ENCODE results near the gene KCNN2.
"Not testable (repeated sequence)": the region's sequence is repeated elsewhere in the genome, so short reads cannot be mapped to it uniquely, and the experiment has no call there.

Gene KCNN2

DNA sequence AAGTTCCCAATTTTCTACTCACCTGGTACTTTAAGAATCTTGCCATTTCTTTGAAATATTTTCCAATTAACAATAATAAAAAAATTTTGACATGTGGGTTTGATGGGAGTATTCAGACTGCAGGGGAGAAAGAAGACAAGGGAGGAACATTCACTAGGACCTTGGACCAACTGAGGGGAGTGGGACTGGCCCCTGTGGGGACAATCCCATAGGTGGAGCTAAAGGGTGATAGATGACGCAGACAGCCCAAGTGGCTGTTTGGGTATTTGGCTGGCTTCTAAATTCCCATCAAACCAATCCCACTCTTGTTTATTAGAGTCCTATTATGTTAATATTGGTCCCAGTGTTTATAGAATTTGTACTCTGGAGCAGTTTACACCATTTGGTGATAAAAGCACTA is 65.3 kb downstream of the KCNN2 start:
- DNase-seq: no peak

DNA sequence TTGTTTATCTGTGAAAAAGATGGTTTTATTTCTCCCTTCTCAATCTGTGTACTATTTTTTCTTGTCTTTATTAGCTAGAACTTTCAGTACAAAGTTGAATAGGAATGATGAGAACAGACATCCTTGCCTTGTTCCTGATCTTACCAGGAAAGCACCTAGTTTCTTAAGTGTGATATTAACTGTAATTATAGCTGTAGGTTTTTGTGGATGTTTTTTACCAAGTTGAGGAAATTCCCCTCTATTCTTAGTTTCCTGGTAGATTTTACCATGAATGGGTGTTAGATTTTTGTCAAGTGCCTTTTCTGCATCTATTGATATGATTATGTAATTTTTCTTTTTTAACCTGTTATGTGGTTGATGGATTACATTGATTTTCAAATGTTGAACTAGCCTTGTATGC is 68.7 kb downstream of the KCNN2 start:
- no peak for DNase-seq

DNA sequence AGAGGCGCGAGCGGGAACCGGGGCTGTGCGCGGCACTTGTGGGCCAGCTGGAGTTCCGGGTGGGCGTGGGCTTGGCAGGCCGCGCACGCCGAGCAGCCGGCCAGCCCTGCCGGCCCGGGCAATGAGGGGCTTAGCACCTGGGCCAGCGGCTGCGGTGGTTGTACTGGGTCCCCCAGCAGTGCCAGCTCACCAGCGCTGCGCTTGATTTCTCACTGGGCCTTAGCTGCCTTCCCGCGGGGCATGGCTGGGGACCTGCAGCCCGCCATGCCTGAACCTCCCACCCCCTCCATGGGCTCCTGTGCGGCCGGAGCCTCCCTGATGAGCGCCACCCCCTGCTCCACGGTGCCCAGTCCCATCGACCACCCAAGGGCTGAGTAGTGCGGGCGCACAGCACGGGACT is 70.8 kb downstream of the KCNN2 start:
- not testable (repeated sequence) for DNase-seq

DNA sequence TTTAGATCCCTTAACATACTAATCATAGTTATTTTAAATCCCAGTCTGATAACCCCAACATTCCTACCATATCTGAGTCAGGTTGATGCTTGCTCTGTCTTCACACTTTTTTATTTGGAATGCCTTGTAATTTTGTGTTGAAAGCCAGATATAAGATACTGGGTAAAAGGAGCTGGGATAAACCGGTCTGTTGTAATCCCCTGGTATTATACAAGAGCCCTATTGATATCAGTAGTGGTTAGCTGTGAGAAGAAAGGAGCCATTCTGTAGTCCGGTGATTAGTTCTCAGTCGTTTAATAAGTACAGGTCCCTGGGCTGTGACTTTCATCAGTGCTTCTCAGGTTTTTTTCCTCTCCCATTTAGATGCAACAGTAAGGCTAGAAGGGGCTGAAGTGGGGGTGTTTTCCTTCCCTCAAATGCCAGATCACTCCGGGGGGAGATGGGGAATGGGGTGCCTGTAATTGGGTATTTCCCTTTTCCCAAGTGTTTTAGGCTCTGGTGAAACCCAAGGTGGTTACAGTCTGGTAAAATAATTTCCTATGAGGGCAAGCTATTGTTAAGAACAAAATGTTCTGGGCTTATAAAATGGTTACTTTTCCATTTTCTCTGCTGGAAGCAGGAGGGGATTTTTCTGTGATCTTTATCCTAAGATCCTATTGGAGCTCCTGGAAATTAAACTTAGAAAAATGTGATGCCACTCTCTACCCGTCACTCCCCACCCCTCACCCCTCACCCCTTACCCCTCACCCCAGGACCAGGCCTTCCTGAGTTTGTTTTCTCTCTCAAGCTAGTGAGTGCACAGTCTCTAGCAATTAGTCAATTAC is 72.7 kb downstream of the KCNN2 start:
- DNase-seq: no peak

DNA sequence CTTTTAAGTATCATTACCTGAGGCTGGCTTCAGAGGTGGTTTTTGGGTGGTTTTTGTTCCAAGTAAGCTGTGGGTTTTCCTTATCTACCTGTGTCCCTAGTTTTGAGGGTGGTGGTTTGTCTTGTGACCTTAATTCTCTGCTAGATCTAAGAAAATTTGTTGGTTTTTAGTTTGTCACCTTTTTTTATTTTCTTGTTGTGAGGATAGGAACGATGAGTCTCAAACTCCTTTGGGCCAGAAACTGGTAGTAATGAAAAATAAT is 73.3 kb downstream of the KCNN2 start:
- no peak for DNase-seq

DNA sequence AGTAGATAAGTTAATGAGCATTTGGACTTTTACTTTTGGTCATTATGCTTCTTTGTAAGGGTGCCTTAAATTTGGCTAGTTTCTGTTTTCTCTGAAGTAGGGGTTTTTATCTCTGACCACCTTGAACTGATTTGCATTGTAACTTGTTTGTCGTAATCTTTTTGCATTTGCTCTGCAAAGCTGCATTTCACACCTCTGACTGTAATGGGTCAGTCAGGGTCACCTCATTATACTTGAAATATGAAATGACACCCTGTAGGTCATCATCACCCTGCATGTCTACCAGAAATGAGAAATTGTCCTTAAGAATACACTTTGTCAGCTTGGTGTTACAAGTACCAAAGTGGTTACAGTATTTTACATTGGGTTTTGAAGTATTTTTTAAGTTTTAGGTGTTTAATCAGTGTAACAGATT is 74.0 kb downstream of the KCNN2 start:
- no peak for DNase-seq

DNA sequence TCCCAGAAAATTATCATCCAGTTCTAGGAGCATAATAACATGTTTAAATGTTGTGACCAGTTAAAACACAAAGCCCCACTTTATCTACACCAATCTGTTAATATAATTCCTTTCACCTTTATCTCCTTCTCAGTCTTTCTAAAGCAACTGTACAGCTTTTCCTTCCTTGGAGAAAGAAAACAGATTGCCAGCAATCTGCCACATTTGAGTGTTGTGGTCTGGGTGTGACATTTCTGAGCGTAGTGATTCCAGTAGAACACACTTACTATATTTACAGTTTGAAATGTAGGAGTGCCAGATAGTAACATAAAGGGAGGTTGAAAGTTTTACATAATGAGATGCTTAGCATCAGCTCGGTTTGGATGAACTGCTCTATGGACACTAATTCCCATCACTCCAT is 76.1 kb downstream of the KCNN2 start:
- no peak for DNase-seq

DNA sequence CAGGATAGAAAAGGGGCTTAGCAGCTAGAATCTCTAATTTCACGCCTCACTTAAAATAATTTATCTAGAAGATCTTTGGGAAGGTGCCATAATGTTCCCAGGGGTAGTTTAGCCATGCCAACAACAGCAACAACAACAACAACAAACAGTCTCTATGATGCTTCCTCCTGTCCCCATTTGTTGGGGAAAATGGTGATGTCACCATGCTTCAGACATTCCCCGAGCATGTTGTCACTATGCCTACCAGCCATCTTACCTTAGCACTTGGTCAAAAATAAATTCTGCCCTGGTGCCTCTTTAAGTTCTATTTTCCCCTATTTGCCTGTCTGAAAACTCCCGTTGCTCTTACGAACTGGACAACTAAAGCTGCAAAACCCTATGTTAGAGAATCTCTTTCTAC is 76.6 kb downstream of the KCNN2 start:
- no peak for DNase-seq

DNA sequence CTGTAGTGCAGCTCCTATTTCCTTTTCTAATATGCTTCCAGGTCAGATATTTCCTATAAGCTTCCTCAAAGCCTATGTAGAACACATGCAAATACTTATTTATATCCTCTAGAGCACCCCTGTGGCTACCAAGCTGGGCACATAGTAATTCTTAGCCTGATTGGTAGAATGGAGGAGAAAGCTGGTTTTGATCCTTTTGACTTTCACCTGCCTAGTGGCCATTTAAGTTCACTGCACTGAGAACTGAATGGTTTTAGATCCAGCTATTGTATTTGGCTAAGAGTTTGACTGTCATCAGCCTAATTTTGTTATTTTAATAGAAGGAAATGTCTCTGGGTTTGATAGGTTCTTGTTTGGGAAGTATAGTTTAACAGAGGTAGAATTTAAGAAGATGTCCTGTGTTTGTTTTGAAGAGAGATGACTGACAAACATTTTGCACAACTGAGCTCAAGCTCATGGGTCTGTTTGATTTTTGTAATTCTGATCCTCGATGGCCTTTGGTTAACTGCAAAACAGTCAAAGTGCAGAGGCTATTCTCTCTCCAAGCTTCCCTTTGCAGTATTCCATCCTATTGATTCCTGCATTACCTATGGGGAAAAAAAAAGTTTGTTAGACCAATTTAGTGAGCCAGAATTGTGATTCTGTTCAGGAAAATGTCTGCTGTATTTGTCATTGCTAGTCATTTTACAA is 85.4 kb downstream of the KCNN2 start:
- DNase-seq: no peak

DNA sequence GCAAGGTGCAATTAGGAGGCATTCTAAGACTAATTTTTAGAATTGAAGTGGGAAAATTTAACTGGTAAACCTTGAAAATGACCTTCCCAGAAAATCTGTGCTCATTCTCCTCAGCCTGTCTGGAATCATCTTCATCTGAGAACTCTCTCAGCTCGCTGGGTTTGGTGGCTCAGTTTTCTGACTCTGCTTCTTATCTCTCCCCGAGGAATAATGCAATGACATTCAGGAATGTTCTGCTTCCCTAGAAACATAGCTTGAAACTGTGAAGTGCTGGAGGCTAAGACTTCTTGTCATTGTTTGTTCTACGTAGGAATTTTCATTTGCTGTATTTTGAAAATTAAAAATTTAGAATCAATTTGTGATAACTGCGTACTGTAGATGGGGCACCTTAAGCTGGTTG is 86.6 kb downstream of the KCNN2 start:
- DNase-seq: no peak

DNA sequence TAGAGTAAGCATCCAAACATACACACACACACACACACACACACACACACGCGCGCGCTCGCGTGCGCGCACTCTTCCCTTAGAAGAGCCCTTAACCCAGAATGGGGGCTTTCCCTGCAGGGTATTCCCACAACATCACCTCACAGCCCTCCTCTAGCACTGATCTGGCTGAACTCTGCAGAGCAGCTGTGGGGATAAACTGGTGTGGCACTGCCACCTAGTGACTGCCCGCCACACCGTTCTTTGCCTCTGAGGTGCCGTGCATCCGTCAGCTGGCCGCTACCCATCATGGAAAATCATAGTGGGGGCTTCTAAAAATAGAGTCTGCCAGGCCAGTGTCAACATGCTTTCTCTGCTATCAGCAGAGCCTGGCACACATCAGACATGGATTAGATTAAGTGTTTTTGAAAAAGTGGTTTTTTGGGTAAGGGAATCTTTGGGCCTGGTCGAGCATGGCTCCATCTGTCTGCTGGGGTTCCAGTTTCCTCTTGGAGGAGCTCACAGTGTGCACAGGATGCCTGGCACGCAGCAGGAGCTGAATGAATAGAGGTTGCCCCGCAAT is 88.1 kb downstream of the KCNN2 start:
- peak; percentile 14 to 21 for DNase-seq

DNA sequence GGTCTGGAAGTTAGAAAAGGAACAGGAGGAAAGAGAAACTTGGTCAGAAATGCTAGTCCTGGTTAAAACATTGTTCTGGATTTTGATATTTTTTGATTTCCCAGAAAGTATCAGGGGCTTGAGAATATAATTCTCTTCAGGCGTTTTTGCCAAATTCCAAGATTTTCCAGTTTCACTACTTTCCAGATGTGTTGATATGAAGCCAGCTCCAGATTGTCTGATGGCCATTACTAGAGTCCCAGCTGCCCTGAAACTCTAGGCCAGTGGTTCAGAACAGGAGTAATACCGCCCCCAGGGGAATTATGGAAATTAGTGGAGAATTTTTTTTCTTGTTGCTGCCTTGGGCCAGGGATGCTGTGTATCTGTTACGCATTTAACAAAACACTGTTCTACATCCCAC is 88.6 kb downstream of the KCNN2 start:
- DNase-seq: no peak

DNA sequence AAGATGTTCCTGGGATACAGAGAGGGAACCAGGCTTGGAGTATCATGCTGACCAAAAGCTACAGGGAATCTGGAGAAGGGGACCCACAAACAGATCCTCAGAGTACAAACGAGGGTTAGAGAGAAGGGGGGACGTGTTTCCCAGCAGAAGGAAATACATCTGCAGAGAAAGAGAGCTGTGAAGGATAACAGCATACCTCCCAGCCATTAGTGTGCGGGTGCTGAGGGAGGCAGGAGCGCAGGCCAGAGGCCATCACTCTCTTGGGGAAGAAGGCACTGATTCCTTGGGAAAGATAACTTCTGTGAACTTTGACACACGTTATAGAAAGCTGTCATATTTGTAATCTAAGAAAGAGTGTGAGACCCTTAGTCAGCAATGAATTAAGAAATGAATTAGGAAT is 96.9 kb downstream of the KCNN2 start:
- no peak for DNase-seq

DNA sequence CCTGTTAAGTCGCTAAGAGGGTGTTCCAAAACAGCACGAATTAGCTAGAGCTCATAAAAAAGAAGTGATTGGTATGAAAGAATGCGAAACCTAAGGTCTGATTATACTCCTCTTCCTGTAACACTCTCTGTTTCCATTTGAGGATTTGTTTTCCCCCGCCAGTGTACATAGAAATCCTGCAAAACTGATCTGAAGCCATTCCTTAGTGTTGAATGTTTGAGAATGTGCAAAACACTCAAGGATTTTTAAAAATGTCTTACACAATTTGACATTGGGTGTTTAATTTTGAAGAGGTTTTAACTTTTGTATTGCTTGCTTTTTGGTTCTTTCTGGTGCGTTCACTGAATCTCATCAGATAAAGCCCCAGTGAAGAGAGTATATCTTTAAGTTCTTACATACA is 105.3 kb downstream of the KCNN2 start:
- DNase-seq: no peak

DNA sequence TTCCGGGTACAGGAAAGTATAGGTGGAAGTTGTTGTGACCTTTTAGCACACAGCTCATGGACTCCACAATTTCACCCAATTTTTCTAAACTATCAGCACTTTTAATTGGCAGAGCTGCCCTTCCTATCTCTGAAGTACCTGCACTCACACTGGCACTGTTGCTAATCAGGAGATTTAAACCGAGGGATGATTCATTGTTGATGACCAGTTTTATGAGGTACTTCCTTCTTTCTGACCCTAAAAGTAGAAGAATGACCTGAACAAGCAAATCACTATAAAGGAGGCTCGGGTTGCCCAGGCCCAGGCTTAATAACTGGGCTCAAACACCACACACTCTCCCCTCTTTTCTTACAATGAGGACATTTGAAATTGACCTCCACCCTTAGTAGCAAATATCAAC is 105.9 kb downstream of the KCNN2 start:
- no peak for DNase-seq

DNA sequence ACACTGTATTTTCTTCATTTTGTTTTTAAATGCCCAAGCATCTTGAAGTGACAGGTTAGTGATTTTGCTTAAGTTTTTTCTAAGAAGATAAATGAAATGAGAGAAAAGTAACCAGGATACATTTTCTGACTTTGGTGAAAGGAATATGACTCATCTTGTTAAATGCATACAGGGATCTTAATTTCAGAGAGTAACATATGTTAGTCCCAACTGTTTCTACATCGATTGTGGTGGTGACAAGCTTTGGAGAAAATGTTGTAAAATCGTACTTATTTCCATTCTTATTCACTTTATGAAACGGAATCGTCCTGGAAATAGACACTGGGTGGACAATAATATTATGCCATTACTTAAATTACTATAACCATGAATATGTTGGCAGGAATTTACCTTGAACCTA is 107.5 kb downstream of the KCNN2 start:
- DNase-seq: no peak

DNA sequence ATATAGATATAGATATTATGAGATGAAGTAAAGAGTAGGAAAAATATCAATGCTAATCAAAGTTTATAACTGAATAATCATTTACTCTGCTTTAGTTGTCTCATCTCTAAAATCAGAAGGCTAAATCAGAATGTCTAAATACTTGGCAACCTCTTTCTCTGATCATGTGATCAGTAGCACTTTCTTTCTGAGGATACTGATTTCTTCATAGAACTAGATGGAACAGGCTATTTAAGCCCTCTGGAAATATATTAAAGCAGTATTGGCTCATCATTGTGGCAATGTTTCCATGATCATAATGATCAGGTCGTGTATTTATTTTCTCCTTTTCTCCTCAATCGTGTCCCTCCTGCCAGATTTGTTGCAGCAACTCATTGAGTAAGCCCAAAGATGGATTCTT is 109.7 kb downstream of the KCNN2 start:
- no peak for DNase-seq

DNA sequence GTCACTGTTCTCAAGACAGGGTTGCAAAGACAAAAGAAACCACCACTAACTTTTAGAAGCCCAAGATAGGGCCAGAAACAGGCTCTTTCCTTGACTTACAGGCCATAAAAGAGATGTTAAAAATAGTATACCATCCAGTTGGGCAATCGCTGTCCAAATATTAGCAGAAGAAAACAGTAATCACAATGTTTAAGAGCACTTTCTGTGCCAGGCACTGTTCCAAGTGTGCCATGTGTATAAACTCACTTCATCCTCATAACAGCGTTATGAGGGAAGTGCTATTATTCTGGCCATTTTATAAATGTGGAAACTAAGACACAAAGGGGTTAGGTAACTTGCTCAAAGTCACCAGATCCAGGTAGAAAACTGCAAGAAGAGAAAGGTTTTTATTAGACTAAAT is 111.7 kb downstream of the KCNN2 start:
- DNase-seq: no peak

DNA sequence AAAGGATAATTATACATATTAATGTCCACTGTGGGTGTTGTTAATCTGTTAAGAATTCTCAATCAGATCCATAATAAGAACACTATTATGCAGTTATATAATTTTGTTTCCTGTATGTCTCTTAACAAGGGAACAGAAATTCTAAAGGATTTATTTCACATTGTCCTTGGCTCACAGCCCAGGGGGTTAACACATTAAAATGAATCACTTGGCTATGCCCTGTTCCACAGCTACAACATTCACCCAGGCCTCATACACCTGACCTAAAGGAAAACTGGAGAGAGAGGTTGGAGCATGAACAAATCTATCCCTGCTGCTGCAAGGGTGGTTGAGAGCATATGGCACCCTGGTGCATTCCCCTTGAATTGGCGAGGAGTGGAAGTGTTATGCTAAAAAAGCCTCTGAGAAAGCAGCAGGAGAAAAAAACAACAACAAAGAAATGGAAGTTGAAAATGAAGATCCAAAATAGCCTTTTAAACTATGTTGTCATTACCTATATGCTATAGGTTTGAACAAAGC is 116.0 kb downstream of the KCNN2 start:
- no peak for DNase-seq

DNA sequence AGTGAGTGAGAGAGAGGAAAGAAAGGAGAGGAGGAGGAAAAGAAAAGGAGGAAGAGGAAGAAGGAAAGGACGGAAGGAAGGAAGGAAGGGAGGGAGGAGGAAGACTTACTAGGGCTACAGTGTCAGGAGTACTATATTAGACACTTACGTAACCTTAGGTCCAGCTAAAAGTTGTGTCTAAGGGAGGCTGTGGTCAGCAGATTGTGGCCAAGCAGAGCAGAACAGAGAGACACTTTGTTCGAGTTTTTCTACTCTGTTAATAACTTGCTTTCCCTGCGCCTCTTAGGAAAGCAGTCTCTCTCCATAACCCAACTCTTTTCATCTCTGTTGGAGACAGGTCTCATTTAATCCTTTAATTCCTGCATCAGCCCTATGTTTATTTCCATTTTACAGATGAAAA is 138.9 kb downstream of the KCNN2 start:
- DNase-seq: no peak

DNA sequence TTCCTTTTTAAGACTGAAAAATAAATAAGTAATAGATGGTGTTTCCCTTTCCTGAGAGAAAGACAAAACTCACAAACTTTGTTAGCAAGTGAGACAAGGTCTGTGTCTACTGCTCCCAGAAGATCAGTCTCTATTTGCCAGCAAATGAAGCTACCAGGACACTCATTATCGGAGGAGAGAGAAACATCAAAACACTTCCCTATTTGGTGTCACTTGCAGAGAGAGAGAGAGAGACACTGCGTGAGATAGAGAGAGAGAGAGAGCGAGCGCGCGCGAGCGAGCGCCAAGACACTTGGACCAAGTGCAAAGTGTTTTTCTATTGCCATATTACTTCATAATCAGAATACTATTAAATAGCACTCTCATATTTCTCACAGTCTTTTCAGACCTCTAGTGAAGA is 142.7 kb downstream of the KCNN2 start:
- no peak for DNase-seq

DNA sequence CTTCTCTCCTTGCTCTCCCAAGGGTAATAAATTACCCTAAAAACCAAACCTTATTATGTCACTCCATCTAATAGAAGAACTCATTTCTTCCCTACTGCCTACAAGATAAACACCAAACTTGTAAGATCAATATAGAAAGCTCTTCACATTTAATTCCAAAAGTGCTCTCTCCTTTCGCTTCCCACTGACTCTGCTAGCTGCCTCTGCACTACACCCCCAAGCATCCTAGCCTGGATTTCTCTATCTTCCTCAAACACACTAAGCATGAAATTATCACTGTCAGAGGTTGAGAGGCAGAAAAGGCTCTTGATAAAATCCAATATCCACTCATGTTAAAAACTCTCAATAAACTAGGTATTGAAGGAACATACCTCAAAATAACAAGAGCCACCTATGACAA is 162.4 kb downstream of the KCNN2 start:
- DNase-seq: no peak

DNA sequence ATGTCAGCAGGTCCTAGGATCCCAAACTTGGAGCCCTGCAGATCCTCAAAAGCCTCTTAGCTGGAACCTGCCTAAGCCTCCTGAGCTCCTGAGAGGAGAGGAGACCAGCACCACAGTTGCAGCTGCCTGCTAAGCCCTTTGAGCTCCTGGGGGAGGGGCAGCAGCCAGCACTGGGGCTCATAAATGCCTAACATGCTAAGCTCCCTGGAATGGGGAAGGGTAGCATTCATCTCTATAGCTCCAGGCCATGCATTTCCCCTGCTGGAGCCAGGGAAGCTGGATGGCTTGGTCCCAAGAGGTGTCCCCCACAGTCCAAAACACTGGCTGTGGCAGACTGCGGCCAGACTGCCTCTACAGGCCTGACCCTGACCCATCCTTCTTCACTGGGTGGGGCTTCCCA is 182.7 kb downstream of the KCNN2 start:
- DNase-seq: no peak
